Measurements from ENCODE around the gene STXBP6. TPM values are rescaled to one million over a fixed set of nuclear protein-coding genes. Genes with fewer than 3 reads are reported as not detected.

STXBP6 gene
- total and polyA plus RNA-seq, 9 donors = 1.0 to 9.3 (median 5.5) TPM

DNA sequence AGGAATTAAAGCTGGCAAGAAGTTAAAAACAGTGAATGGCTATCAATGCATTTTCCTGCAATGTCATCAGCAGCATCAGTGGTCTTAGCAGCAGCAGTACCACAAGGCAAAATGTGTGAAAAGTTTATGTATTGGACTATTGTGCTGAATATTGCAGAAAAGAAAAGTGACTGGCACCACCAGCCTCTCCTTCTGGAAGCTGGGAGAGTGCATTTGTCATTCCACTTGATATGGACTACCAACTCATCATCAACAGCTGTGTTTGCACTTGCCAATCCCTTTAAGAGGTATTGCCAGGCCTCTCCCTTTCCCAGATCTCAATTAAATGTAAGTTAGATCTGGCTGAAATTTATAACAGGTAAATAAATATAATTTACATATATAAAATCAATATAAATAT is 265.0 kb downstream of the STXBP6 start:
- TF ChIP-seq POLR2A (IDR thresholded peaks at IDR 0.05) = no peak
- TF ChIP-seq, protein P1, sequence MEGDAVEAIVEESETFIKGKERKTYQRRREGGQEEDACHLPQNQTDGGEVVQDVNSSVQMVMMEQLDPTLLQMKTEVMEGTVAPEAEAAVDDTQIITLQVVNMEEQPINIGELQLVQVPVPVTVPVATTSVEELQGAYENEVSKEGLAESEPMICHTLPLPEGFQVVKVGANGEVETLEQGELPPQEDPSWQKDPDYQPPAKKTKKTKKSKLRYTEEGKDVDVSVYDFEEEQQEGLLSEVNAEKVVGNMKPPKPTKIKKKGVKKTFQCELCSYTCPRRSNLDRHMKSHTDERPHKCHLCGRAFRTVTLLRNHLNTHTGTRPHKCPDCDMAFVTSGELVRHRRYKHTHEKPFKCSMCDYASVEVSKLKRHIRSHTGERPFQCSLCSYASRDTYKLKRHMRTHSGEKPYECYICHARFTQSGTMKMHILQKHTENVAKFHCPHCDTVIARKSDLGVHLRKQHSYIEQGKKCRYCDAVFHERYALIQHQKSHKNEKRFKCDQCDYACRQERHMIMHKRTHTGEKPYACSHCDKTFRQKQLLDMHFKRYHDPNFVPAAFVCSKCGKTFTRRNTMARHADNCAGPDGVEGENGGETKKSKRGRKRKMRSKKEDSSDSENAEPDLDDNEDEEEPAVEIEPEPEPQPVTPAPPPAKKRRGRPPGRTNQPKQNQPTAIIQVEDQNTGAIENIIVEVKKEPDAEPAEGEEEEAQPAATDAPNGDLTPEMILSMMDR (IDR thresholded peaks at IDR 0.05) = no peak
- no peak for TF ChIP-seq EP300 (IDR thresholded peaks at IDR 0.05)
- no peaks in the 10 kb centered on the region for H3K27me3 ChIP-seq
- H3K9me3 ChIP-seq = no peaks in the 10 kb centered on the region
- no peak overlapping the region for H3K27ac ChIP-seq
- DNase-seq = no peak
- no peak overlapping the region for H3K4me3 ChIP-seq
- intact Hi-C loops (cut with DNase I) = no loop called here
- H3K36me3 ChIP-seq = no peaks in the 10 kb centered on the region
- no peaks in the 10 kb centered on the region for H3K4me1 ChIP-seq (ENCODE audit: insufficient read depth)

DNA sequence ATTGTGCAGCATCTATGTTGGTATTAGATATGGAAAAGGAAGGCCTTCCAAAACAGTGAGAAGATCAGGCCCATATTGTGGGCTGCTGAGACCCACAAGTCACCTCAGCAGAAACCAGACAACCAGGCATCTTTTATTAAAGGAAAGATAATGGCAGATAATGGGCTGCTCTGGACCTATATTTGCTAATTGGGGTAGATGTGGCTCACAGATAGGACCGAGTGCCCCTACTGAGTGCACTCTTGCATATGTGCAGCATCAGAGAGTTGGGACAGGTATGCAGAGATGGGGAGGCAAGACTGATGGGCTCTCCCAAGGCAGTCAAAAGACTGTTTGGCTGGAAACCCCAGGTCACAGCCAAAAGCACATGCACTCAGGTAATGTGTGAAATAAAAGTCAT is 266.2 kb downstream of the STXBP6 start:
- Histone ChIP-seq H3K4me1 (ENCODE audit: insufficient read depth) (no peaks in the 10 kb centered on the region), H3K27ac (no peak overlapping the region), H3K9me3 (no peaks in the 10 kb centered on the region), H3K27me3 (no peaks in the 10 kb centered on the region), H3K36me3 (no peaks in the 10 kb centered on the region), H3K4me3 (no peak overlapping the region)
- no peak for DNase-seq
- WGBS, 3 donors = 35 to 78% (median 75%) methylated on average over 1 of the region's 1 CpG
- TF ChIP-seq EP300 (IDR thresholded peaks at IDR 0.05) (no peak), POLR2A (IDR thresholded peaks at IDR 0.05) (no peak)
- TF ChIP-seq, protein P1 (IDR thresholded peaks at IDR 0.05) = no peak
- intact Hi-C loops (cut with DNase I) = no loop called here

DNA sequence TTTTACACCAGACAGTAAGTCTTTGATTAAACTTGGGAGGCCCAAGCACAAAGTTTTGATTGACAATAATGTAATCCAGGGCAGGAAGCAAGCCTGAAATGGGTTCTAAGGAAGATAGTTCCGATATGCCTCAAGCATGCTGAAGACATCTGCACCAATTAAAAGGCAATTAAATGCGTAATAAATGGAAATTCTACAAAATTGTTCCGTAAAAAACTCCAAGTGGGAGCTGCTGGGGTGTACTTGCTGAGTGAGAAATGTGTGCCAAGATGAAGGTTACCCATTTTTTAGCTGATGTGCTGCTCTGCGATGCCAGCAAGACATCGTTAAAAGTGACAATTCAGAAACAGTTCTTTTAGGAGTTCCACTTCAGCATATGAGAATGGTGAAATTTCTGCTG is 269.7 kb downstream of the STXBP6 start:
- no peaks in the 10 kb centered on the region for H3K4me1 ChIP-seq (ENCODE audit: insufficient read depth)
- 59 to 74% (median 60%) methylated on average over 5 of the region's 5 CpGs for WGBS, 3 donors
- intact Hi-C loops (cut with DNase I) = no loop called here

DNA sequence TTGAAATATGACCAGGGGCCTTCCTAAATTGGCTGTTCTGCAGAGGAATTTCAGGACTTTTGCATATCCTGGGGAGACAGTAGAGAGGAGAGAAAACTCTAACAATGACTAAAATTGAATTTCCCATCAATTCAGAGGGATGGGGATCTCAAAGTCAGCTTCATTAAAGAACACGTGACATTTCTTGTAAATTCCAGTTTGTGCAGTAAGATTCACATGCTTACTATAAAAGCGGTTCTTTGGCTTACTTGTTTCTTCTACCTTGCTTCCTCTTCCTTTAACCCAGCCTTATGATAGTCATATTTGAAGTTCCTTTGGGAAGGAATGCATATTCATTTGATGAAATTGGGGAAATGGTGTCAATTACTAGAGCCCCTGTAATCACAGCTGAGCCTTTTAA is 272.3 kb downstream of the STXBP6 start:
- no peak for DNase-seq
- Histone ChIP-seq H3K4me1 (ENCODE audit: insufficient read depth) (no peaks in the 10 kb centered on the region), H3K27ac (no peak overlapping the region), H3K36me3 (no peaks in the 10 kb centered on the region), H3K4me3 (no peak overlapping the region), H3K27me3 (no peaks in the 10 kb centered on the region), H3K9me3 (no peaks in the 10 kb centered on the region)
- no peak for TF ChIP-seq EP300 (IDR thresholded peaks at IDR 0.05)
- TF ChIP-seq POLR2A (IDR thresholded peaks at IDR 0.05) = no peak
- TF ChIP-seq, protein P1 (IDR thresholded peaks at IDR 0.05) = no peak
- intact Hi-C loops (cut with DNase I) = no loop called here
- 87 to 96% (median 92%) methylated on average over 2 of the region's 2 CpGs for WGBS, 3 donors

More for the DNA sequence above, 269.7 kb downstream of the STXBP6 start:
- Histone ChIP-seq H3K27ac (no peak overlapping the region), H3K36me3 (no peaks in the 10 kb centered on the region), H3K9me3 (no peaks in the 10 kb centered on the region), H3K27me3 (no peaks in the 10 kb centered on the region), H3K4me3 (no peak overlapping the region)
- no peak for DNase-seq
- TF ChIP-seq POLR2A (IDR thresholded peaks at IDR 0.05) (no peak), EP300 (IDR thresholded peaks at IDR 0.05) (no peak)
- TF ChIP-seq, protein P1 (IDR thresholded peaks at IDR 0.05) = no peak

DNA sequence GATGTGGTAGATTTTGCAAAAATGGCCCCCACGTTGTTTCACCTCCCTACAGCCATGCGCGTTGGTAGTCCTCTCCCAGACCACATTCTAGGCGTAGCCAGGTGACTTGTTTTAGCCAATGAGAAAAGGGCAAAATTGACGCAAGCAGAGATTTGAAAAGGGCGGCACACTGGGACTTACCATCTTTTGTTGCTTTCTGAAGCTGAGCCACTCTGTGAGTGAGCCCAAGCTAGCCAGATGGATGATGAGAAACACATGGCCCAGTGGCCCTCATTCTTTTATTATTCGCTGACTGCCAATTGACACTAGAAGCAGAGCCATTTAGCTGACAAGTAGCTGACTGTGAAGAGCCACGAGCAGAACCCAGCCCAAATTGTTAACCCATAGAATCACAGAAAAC is 274.0 kb downstream of the STXBP6 start:
- H3K36me3 ChIP-seq = no peaks in the 10 kb centered on the region
- no peaks in the 10 kb centered on the region for H3K9me3 ChIP-seq
- no peak overlapping the region for H3K27ac ChIP-seq
- DNase-seq = no peak
- 78 to 82% (median 80%) methylated on average over 8 of the region's 8 CpGs for WGBS, 3 donors
- intact Hi-C loops (cut with DNase I) = no loop called here
- TF ChIP-seq EP300 (IDR thresholded peaks at IDR 0.05) = no peak
- TF ChIP-seq, protein P1 (IDR thresholded peaks at IDR 0.05) = no peak
- no peak for TF ChIP-seq POLR2A (IDR thresholded peaks at IDR 0.05)
- no peak overlapping the region for H3K4me3 ChIP-seq
- no peaks in the 10 kb centered on the region for H3K27me3 ChIP-seq
- H3K4me1 ChIP-seq (ENCODE audit: insufficient read depth) = no peaks in the 10 kb centered on the region
